Upper lobe of right lung (tissue), 1 donor: ENCODE data around the gene UBR4. TPM values are rescaled to one million over a fixed set of nuclear protein-coding genes. Genes with fewer than 3 reads are reported as not detected.

ENCODE experiments used
- ATAC-seq: fragments of 200-7000 bp; cut with Tn5 transposase; one replicate; pipeline ENCODE4 v1.9.1; 2020; ENCODE audit warnings: mild to moderate bottlenecking, moderate library complexity
- DNase-seq: peaks from one replicate; pipeline ENCODE4 v3.0.0-alpha.2; 2020
- H3K27ac ChIP-seq: fragments of 200-600 bp; one replicate; pipeline ENCODE4 v1.8.0; 2022
- H3K27me3 ChIP-seq: fragments of 200-600 bp; one replicate; pipeline ENCODE4 v1.8.0; 2022; ENCODE audit warnings: mild to moderate bottlenecking
- H3K36me3 ChIP-seq: fragments of 200-600 bp; one replicate; pipeline ENCODE4 v1.8.0; 2022
- H3K4me1 ChIP-seq: fragments of 200-600 bp; one replicate; pipeline ENCODE4 v1.8.0; 2022
- H3K4me3 ChIP-seq: fragments of 200-600 bp; one replicate; pipeline ENCODE4 v1.8.0; 2022; ENCODE audit warnings: mild to moderate bottlenecking
- H3K9me3 ChIP-seq: fragments of 200-600 bp; one replicate; pipeline ENCODE4 v1.8.0; 2022
- intact Hi-C: fragments of 100-400 bp; cut with DNase I; formaldehyde crosslinking; loops from one replicate; pipeline ENCODE4 v1.11.0; 2022
- total RNA-seq: library from RNA; stranded (reverse); fragmentation: NEBNext Ultra II Directional; extraction: Animal tissue kit (Norgen Biotek cat#: 25700); gene quantifications from one replicate; pipeline ENCODE4 v1.2.1, GENCODE V29; 2021
- TF ChIP-seq, protein P1 (sequence below): fragments of 200-600 bp; IDR thresholded peaks from one replicate; pipeline ENCODE4 v1.8.0; 2022; ENCODE audit warnings: antibody characterized with exemption
- donor health status: DM: no; HTN: yes; CAD: no; lungs with severe emphysema.

UBR4 gene
- total RNA-seq, 1 donor from 2014 or later = 110 TPM

DNA sequence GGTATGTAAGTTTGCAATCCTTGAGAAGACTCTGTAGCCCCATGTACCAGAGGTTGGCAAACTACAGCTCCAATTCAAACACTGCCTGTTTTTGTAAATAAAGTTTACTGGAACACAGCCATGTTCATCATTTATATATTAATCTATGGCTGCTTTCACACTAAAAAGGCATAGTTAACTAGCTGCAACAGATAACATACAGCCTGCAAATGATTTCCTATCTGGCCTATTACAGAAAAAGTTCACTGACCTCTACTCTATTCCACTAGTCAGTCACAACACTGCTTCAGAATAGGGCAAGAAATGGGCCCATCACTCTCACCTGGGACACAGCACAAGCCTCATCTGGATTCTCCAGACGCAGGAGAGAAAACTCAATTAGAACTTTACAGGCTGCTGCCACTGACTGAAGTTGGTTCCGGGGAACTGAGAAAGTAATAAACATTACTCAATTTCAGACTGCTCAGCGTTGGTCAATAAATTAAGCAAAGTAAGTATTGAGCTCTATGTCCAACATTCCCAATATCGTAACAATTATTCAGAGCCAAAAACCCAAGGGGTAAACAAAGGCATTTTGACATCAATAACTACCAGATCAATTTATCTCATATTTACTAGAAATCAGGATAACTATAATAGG lies 10.6 kb downstream of the UBR4 start:
- Histone ChIP-seq H3K27ac (no peak overlapping the region), H3K9me3 (no peaks in the 10 kb centered on the region), H3K4me3 (no peak overlapping the region), H3K4me1 (peaks cover 23% of the 10 kb centered on the region), H3K36me3 (peaks cover 71% of the 10 kb centered on the region), H3K27me3 (no peaks in the 10 kb centered on the region)
- intact Hi-C loops = no loop called here
- DNase-seq (no peak), ATAC-seq (no peak)
- TF ChIP-seq, protein P1, sequence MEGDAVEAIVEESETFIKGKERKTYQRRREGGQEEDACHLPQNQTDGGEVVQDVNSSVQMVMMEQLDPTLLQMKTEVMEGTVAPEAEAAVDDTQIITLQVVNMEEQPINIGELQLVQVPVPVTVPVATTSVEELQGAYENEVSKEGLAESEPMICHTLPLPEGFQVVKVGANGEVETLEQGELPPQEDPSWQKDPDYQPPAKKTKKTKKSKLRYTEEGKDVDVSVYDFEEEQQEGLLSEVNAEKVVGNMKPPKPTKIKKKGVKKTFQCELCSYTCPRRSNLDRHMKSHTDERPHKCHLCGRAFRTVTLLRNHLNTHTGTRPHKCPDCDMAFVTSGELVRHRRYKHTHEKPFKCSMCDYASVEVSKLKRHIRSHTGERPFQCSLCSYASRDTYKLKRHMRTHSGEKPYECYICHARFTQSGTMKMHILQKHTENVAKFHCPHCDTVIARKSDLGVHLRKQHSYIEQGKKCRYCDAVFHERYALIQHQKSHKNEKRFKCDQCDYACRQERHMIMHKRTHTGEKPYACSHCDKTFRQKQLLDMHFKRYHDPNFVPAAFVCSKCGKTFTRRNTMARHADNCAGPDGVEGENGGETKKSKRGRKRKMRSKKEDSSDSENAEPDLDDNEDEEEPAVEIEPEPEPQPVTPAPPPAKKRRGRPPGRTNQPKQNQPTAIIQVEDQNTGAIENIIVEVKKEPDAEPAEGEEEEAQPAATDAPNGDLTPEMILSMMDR = no peak

DNA sequence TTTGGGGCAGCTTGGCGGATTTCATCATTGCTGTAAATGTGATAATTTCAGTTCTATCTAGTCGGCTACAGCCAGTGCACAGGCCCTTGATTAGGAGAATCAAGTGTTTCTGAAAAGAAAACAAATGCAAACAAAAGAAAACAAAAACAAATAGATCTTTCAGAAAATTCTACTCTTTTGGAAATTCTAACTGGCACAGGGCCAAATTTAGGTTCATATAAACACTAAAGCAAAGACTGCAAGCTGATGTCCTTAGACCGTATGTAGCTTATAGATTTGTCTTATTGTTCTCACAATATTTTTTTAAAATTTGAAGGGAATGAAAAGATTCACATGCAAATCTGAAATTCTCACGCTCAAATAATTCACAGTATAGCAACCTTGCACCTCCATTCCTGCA lies 11.2 kb downstream of the UBR4 start:
- Histone ChIP-seq H3K4me1 (peaks cover 20% of the 10 kb centered on the region), H3K27me3 (no peaks in the 10 kb centered on the region), H3K9me3 (no peaks in the 10 kb centered on the region), H3K36me3 (peaks cover 78% of the 10 kb centered on the region), H3K4me3 (no peak overlapping the region), H3K27ac (no peak overlapping the region)
- no peak for DNase-seq
- TF ChIP-seq, protein P1 = no peak
- intact Hi-C loops = no loop called here
- ATAC-seq = no peak

DNA sequence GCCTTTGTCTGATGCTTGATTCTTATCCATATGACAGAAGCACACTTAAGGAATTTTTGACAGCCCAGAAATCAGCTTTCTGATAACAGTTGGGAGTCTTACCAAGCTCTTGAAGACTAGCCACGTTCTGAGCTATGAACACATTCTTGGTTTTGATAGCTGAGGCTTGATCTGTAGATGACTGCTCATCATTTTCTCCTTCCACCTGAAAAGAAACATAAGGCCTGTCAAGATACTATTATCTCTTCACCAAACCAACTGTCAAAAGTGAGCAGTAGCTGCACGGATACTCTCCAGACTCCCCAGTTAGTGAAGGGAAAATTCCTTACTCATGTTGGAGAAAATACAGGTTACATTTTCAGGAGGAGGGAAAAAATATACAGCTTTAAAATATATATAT lies 12.2 kb downstream of the UBR4 start:
- intact Hi-C loops = no loop called here
- Histone ChIP-seq H3K4me1 (peaks cover 12% of the 10 kb centered on the region), H3K36me3 (peaks cover 88% of the 10 kb centered on the region), H3K9me3 (no peaks in the 10 kb centered on the region), H3K4me3 (no peak overlapping the region), H3K27ac (no peak overlapping the region), H3K27me3 (no peaks in the 10 kb centered on the region)
- ATAC-seq (no peak), DNase-seq (no peak)
- TF ChIP-seq, protein P1 = no peak

DNA sequence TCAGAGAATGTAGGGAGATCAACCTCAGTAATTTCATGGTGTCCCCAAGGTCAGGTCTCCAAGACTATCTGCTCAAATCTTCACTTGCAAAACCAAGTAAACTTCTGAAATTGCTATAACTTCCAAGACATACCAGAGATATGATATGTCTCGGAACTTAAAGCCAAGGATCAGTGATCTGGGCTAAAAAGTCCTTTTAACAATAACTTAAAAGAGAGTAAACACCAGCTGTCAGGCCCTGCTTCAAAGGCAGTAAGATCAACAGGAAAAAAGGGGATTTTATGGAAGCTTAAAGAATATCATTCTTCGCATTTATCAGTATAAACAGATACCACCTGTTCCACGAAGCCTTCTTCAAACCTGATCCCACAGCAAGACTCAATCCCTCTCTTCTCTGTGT lies 13.7 kb downstream of the UBR4 start:
- no peak for ATAC-seq
- TF ChIP-seq, protein P1 = no peak
- no peaks in the 10 kb centered on the region for H3K9me3 ChIP-seq
- H3K27ac ChIP-seq = no peak overlapping the region
- DNase-seq = no peak
- H3K27me3 ChIP-seq = no peaks in the 10 kb centered on the region
- H3K4me3 ChIP-seq = no peak overlapping the region
- intact Hi-C loops = no loop called here
- H3K36me3 ChIP-seq = peaks cover 99% of the 10 kb centered on the region
- H3K4me1 ChIP-seq = no peaks in the 10 kb centered on the region

DNA sequence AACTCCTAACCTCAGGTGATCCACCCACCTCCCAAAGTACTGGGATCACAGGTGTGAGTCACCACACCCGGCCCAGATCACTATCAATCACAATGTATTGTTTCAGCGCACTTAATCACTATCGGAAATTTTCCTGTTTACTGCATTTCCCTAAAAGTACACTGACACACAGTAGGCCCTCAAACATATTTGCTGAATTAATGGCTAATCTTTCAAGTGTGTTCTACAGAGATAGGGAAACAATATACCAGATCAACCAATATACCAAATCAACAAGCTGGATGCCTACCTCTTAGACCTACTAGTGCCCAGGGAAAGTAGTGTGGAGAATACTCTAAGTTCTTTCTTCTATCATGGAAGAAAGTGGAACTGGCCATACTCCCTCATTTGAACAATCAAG lies 17.1 kb downstream of the UBR4 start:
- TF ChIP-seq, protein P1 = no peak

DNA sequence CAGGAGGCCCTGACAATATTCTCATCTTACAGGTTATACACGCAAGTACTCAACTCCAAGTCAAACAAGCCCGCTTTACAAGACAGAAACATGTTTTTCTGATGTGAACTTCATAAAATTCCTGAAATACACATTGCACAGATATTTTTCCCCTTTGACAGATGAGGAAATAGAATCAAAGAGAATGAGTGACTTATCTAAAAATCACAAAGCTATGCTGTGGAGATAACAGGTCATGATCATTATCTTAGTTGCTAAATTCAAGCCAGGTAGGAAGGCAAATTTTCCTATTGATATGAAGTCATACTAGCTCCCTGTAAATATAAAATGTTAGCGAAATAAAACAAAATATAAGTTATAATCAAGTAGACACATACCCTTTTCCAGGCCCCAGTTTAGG lies 18.3 kb downstream of the UBR4 start:
- Histone ChIP-seq H3K36me3 (peaks cover 99% of the 10 kb centered on the region), H3K4me1 (no peaks in the 10 kb centered on the region), H3K9me3 (no peaks in the 10 kb centered on the region), H3K27me3 (no peaks in the 10 kb centered on the region), H3K27ac (no peak overlapping the region), H3K4me3 (no peak overlapping the region)
- intact Hi-C loops = no loop called here
- TF ChIP-seq, protein P1 = no peak
- ATAC-seq (no peak), DNase-seq (no peak)

More for the DNA sequence above, 17.1 kb downstream of the UBR4 start:
- DNase-seq = no peak
- Histone ChIP-seq H3K4me1 (no peaks in the 10 kb centered on the region), H3K9me3 (no peaks in the 10 kb centered on the region), H3K4me3 (no peak overlapping the region), H3K36me3 (peaks cover 99% of the 10 kb centered on the region), H3K27me3 (no peaks in the 10 kb centered on the region), H3K27ac (no peak overlapping the region)
- intact Hi-C loops = no loop called here
- no peak for ATAC-seq
